GM12873 (cell line): ENCODE results near the gene DHRS7.

Experiments
- TF ChIP-seq, protein P1 (sequence below): IDR thresholded peaks from 2 replicates; pipeline ENCODE4 v1.5.1; 2012; ENCODE audit warnings: low read depth, mild to moderate bottlenecking, moderate library complexity, low read length, control low read depth; ENCODE audit not compliant: insufficient read depth; ENCODE audit errors: missing control alignments

The DHRS7 gene

DNA sequence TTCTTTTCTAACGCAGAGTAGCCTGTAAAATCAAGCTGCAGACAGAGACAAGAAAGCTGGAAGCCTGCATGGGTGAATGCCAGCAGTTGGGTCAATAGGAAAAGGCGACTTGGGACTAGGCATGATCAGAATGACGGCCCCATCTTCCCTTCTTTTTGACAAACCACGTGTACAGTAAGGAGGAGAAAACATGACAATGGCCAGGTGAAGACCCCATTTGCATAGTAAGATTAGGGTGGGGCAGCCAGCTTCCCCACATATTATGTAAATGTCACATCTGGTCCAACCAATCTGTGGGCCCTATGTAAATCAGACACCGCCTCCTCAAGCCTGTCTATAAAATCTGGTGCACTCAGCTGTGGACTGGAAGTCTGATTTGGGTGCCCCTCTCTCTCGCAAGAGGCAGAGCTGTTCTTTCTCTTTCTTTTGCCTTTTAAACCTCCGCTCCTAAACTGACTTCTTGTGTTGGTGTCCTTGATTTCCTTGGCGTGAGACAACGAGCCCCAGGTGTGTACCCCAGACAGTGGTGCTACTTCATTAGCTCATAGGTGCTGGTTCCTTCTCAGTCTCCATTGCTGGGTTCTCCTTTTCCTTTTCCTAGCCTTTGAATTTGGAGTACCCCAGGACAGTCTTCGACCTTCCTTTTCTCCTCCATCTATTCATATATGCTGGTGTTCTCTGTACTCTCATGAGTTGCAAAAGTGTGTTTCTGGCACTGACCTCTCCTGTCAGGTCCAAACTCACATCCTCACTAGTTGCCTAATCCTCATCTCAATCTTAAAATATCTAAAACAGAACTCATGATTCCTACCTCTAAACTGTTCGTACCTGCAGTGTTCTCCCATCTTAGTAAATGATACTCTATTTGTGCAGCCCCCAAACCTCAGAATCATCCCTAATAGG lies 9.4 kb upstream of the DHRS7 start:
- TF ChIP-seq, protein P1, sequence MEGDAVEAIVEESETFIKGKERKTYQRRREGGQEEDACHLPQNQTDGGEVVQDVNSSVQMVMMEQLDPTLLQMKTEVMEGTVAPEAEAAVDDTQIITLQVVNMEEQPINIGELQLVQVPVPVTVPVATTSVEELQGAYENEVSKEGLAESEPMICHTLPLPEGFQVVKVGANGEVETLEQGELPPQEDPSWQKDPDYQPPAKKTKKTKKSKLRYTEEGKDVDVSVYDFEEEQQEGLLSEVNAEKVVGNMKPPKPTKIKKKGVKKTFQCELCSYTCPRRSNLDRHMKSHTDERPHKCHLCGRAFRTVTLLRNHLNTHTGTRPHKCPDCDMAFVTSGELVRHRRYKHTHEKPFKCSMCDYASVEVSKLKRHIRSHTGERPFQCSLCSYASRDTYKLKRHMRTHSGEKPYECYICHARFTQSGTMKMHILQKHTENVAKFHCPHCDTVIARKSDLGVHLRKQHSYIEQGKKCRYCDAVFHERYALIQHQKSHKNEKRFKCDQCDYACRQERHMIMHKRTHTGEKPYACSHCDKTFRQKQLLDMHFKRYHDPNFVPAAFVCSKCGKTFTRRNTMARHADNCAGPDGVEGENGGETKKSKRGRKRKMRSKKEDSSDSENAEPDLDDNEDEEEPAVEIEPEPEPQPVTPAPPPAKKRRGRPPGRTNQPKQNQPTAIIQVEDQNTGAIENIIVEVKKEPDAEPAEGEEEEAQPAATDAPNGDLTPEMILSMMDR, result no peak

DNA sequence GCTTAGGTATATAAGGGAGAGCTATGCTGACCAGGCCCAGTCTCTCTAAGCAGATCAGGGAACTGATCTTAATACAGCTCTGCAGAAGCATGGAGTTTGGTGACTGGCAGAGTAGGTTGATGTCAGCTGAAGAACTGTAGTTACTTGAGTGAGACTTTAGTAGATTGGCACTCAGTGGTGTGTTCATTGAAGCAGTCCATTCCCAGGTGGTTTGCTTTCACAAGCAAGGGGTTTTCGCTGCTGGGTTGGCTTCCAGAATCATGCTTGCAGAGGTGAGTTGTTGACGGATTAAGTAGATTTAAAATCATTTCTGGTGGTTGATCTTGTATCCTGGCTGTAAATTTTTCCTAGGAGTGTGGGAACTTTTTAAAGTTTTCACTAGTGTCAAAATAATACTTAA lies 6.5 kb upstream of the DHRS7 start:
- TF ChIP-seq, protein P1, result no peak

GRCh38 chr14:60170948-60171347 lies 5.8 kb upstream of the DHRS7 start:
- TF ChIP-seq, protein P1, result no peak

DNA sequence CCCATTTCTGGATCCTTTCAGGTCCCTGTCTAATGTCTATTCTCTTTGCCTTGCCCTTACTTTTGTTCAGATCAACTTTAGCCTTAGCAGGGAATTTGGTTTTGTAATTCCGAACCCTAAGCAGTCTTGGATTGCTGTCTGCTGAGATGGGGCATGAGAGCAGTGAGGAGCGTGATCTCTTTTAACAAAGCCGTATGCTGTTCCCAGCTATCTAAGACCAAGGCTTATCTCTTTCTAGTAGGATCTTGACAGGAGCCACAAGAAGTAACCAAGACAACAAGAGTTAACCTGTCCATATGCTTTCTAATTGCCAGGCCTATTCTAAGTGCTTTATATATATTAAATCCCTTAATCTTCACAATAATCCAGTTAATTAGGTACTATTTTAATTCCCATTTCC lies 4.5 kb upstream of the DHRS7 start:
- TF ChIP-seq, protein P1, result no peak

GRCh38 chr14:60166142-60166541 lies 944 bp upstream of the DHRS7 start:
- TF ChIP-seq, protein P1, result no peak

DNA sequence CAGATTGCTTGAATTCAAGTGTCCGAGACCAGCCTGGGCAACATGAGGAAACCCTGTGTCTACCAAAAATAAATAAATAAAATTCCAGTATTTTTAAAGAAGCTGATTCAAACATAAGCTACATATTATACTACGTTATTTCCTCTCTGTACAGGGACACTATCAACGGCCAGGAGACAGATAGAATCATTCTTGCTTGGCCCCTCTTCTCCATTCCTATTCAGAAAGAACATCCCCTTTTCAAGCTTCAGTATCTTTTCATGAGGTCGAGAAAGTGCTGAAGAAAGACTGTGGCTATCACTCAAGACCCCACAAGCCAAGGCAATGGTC lies 314 bp upstream of the DHRS7 start:
- TF ChIP-seq, protein P1, result no peak

- TF ChIP-seq, protein P1, result no peak
Measured at GRCh38 chr14:60164404-60164711, 840 bp downstream of the DHRS7 start.

- TF ChIP-seq, protein P1, result no peak
Measured at GRCh38 chr14:60163693-60164092, 1.5 kb downstream of the DHRS7 start.
